OCI-LY1 (cell line): ENCODE results near the gene WNT7B.

Source experiments
- H2AFZ ChIP-seq: fragments of 200-600 bp; sonication (generic), shearing (Covaris generic); 2 replicates; pipeline ENCODE4 v1.6.0; 2014; ENCODE audit warnings: antibody characterized with exemption, mild to moderate bottlenecking, low read length
- H3F3A ChIP-seq: fragments of 200-600 bp; sonication (generic), shearing (Covaris generic); 2 replicates; pipeline ENCODE4 v1.6.0; 2014; ENCODE audit warnings: mild to moderate bottlenecking, antibody characterized with exemption, low read length, moderate library complexity; ENCODE audit not compliant: insufficient read depth
- H3K27ac ChIP-seq: fragments of 200-600 bp; sonication (generic); 2 replicates; pipeline ENCODE4 v1.5.1; 2014; ENCODE audit warnings: low read length, mixed run types, mild to moderate bottlenecking, low read depth; ENCODE audit not compliant: poor library complexity, severe bottlenecking
- H3K27me3 ChIP-seq: fragments of 200-600 bp; sonication (generic); 2 replicates; pipeline ENCODE4 v1.6.0; 2014; ENCODE audit warnings: antibody characterized with exemption, mild to moderate bottlenecking, low read length, moderate library complexity; ENCODE audit not compliant: insufficient read depth
- H3K36me3 ChIP-seq: fragments of 200-600 bp; sonication (generic); 2 replicates; pipeline ENCODE4 v1.6.1; 2014; ENCODE audit warnings: mild to moderate bottlenecking, antibody characterized with exemption, low read length, moderate library complexity, mixed read lengths; ENCODE audit not compliant: insufficient read depth
- H3K4me1 ChIP-seq: fragments of 200-600 bp; sonication (generic); 2 replicates; pipeline ENCODE4 v1.5.1; 2014; ENCODE audit warnings: mild to moderate bottlenecking, low read length, moderate library complexity; ENCODE audit not compliant: insufficient read depth, severe bottlenecking
- H3K4me2 ChIP-seq: fragments of 200-600 bp; sonication (generic), shearing (Covaris generic); 2 replicates; pipeline ENCODE4 v1.6.1; 2014; ENCODE audit warnings: low read length
- H3K4me3 ChIP-seq: fragments of 200-600 bp; sonication (generic); 2 replicates; pipeline ENCODE4 v1.5.1; 2014; ENCODE audit warnings: low read length, low read depth, mild to moderate bottlenecking, mixed read lengths; ENCODE audit not compliant: poor library complexity, severe bottlenecking
- H3K79me2 ChIP-seq: fragments of 200-600 bp; shearing (Covaris generic); 2 replicates; pipeline ENCODE4 v1.6.1; 2016; ENCODE audit warnings: mixed run types, low read length, mixed read lengths; ENCODE audit not compliant: insufficient read depth
- H3K9ac ChIP-seq: fragments of 200-600 bp; sonication (generic), shearing (Covaris generic); 2 replicates; pipeline ENCODE4 v1.6.1; 2014; ENCODE audit warnings: mild to moderate bottlenecking, low read length, mixed read lengths
- H3K9me2 ChIP-seq: fragments of 200-600 bp; sonication (generic), shearing (Covaris generic); 2 replicates; pipeline ENCODE4 v1.6.1; 2014; ENCODE audit warnings: low read depth, mild to moderate bottlenecking, low read length, mixed read lengths
- H3K9me3 ChIP-seq: fragments of 200-600 bp; shearing (Covaris generic); 2 replicates; pipeline ENCODE4 v1.6.1; 2014; ENCODE audit warnings: low read length, mixed read lengths
- H4K20me1 ChIP-seq: fragments of 200-600 bp; sonication (generic), shearing (Covaris generic); 2 replicates; pipeline ENCODE4 v1.6.0; 2016; ENCODE audit warnings: mild to moderate bottlenecking, low read length; ENCODE audit not compliant: insufficient read depth
- CTCF ChIP-seq: fragments of 200-600 bp; sonication (generic), shearing (Covaris generic); IDR thresholded peaks from 2 replicates; pipeline ENCODE4 v1.5.1; 2017; ENCODE audit warnings: mild to moderate bottlenecking, antibody characterized with exemption, low read length, moderate library complexity, mixed read lengths
- EZH2 ChIP-seq: fragments of 200-600 bp; sonication (generic), shearing (Covaris generic); IDR thresholded peaks from 2 replicates; pipeline ENCODE4 v1.8.0; 2017; ENCODE audit warnings: borderline replicate concordance, mixed run types, mild to moderate bottlenecking, antibody characterized with exemption, low read length, moderate library complexity, mixed read lengths

WNT7B gene

GRCh38 chr22:45877651-45878050 is 99.3 kb downstream of the WNT7B start:
- Histone ChIP-seq H3K27me3 (peaks cover 13% of the 10 kb centered on the region; the same call in 1 of the 2 replicates), H3K4me3 (no peak overlapping the region), H3K79me2 (no peaks in the 10 kb centered on the region), H3K27ac (no peak overlapping the region), H3K4me1 (no peaks in the 10 kb centered on the region), H3F3A (no peaks in the 10 kb centered on the region), H3K9me3 (peaks cover 13% of the 10 kb centered on the region), H3K9me2 (no peaks in the 10 kb centered on the region), H3K36me3 (peaks cover 7% of the 10 kb centered on the region; the same call in 1 of the 2 replicates), H4K20me1 (no peaks in the 10 kb centered on the region), H3K4me2 (no peak overlapping the region), H3K9ac (no peak overlapping the region), H2AFZ (no peak overlapping the region)
- TF ChIP-seq CTCF: no peak

- Histone ChIP-seq H3F3A (no peaks in the 10 kb centered on the region), H3K9me3 (peaks cover 17% of the 10 kb centered on the region), H3K36me3 (peaks cover 9% of the 10 kb centered on the region; the same call in 1 of the 2 replicates), H3K9me2 (no peaks in the 10 kb centered on the region), H3K79me2 (no peaks in the 10 kb centered on the region), H3K4me2 (no peak overlapping the region), H4K20me1 (no peaks in the 10 kb centered on the region), H2AFZ (no peak overlapping the region), H3K9ac (no peak overlapping the region), H3K27ac (no peak overlapping the region), H3K4me1 (no peaks in the 10 kb centered on the region), H3K4me3 (no peak overlapping the region), H3K27me3 (peaks cover 13% of the 10 kb centered on the region; the same call in 1 of the 2 replicates)
- TF ChIP-seq EZH2 (no peak), CTCF (no peak)
Observed at GRCh38 chr22:45877036-45877380, 100.0 kb downstream of the WNT7B start.

- Histone ChIP-seq H3K9me2 (no peaks in the 10 kb centered on the region), H2AFZ (no peak overlapping the region), H4K20me1 (no peaks in the 10 kb centered on the region), H3K4me1 (no peaks in the 10 kb centered on the region), H3K79me2 (no peaks in the 10 kb centered on the region), H3K27ac (no peak overlapping the region), H3F3A (no peaks in the 10 kb centered on the region), H3K27me3 (peaks cover 13% of the 10 kb centered on the region; the same call in 1 of the 2 replicates), H3K4me3 (no peak overlapping the region), H3K36me3 (peaks cover 9% of the 10 kb centered on the region; the same call in 1 of the 2 replicates), H3K4me2 (no peak overlapping the region), H3K9me3 (peaks cover 17% of the 10 kb centered on the region), H3K9ac (no peak overlapping the region)
- TF ChIP-seq EZH2: no peak
- TF ChIP-seq CTCF: no peak
Observed at GRCh38 chr22:45876136-45877035, 100.6 kb downstream of the WNT7B start.
